ENCODE measurements around the gene RNGTT. TPM values are rescaled to one million over a fixed set of nuclear protein-coding genes. Genes with fewer than 3 reads are reported as not detected.
A peak's percentile ranks its signal among the peaks of the same experiment; 100 is the strongest.

The RNGTT gene
- total RNA-seq, 1 experiment from 2014 or later: 40.8 TPM

GRCh38 chr6:88655586-88655985, 307.8 kb downstream of the RNGTT start:
- H3K27ac ChIP-seq: no peak overlapping the region

GRCh38 chr6:88653936-88654335, 309.5 kb downstream of the RNGTT start:
- Histone ChIP-seq H3K27me3 (no peaks in the 10 kb centered on the region), H3K36me3 (no peaks in the 10 kb centered on the region), H3K4me1 (no peaks in the 10 kb centered on the region), H3K4me3 (no peak overlapping the region), H3K9me3 (replicated peaks) (0 out of 2 replicates have a peak, but pooled peaks cover 2% of the 10 kb centered on the region), H3K27ac (no peak overlapping the region)
- no peak for DNase-seq

More at GRCh38 chr6:88655586-88655985, 307.8 kb downstream of the RNGTT start:
- H3K4me3 ChIP-seq: no peak overlapping the region
- H3K9me3 ChIP-seq (replicated peaks): 0 out of 2 replicates have a peak, but pooled peaks cover 5% of the 10 kb centered on the region
- H3K27me3 ChIP-seq: no peaks in the 10 kb centered on the region
- no peak for DNase-seq
- H3K4me1 ChIP-seq: no peaks in the 10 kb centered on the region
- no peaks in the 10 kb centered on the region for H3K36me3 ChIP-seq

GRCh38 chr6:88651400-88651799, 312.0 kb downstream of the RNGTT start:
- H3K4me1 ChIP-seq: no peaks in the 10 kb centered on the region
- no peak for DNase-seq
- no peak overlapping the region for H3K27ac ChIP-seq
- H3K4me3 ChIP-seq: no peak overlapping the region
- no peaks in the 10 kb centered on the region for H3K27me3 ChIP-seq
- H3K9me3 ChIP-seq (replicated peaks): no peaks in the 10 kb centered on the region
- no peaks in the 10 kb centered on the region for H3K36me3 ChIP-seq

GRCh38 chr6:88650979-88651378, 312.4 kb downstream of the RNGTT start:
- H3K36me3 ChIP-seq: no peaks in the 10 kb centered on the region
- H3K27ac ChIP-seq: no peak overlapping the region
- H3K27me3 ChIP-seq: no peaks in the 10 kb centered on the region
- H3K4me1 ChIP-seq: no peaks in the 10 kb centered on the region
- no peaks in the 10 kb centered on the region for H3K9me3 ChIP-seq (replicated peaks)
- no peak overlapping the region for H3K4me3 ChIP-seq
- no peak for DNase-seq

- Histone ChIP-seq H3K9me3 (replicated peaks) (no peaks in the 10 kb centered on the region), H3K36me3 (no peaks in the 10 kb centered on the region), H3K27me3 (no peaks in the 10 kb centered on the region), H3K4me3 (no peak overlapping the region), H3K4me1 (no peaks in the 10 kb centered on the region), H3K27ac (no peak overlapping the region)
- DNase-seq: no peak
Measured at GRCh38 chr6:88650029-88650619, 313.3 kb downstream of the RNGTT start.

DNA sequence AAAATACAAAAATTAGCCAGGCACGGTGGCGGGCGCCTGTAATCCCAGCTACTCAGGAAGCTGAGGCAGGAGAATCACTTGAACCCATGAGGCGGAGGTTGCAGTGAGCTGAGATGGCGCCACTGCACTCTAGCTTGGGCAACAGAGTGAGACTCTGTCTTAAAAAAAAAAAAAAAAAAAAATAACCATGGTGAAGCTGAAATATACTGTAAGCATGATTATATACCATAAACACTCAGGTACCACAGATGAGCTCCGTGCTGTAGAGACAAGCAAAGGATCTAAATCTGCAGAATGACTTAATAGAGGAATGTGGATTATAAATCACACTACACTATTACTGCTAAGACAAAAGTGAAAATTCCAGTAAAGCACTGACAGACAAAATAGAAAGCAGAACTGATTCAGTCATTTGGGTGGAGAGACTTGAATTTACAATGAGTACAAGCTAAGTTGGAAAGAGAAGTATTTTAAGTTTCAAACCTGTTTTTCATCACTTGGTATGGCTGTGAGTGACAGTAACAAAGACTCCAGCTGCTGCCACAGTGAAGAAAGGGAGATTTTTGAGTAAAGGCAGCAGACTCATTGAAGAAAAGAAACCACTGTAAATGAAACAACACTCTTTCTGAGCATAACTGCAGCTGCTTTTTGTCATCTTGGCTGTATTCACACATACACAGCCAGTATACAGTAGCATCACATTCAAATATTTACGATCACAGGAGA, 322.1 kb downstream of the RNGTT start:
- no peaks in the 10 kb centered on the region for H3K27me3 ChIP-seq
- peak overlapping the region; percentile 72 for H3K27ac ChIP-seq

DNA sequence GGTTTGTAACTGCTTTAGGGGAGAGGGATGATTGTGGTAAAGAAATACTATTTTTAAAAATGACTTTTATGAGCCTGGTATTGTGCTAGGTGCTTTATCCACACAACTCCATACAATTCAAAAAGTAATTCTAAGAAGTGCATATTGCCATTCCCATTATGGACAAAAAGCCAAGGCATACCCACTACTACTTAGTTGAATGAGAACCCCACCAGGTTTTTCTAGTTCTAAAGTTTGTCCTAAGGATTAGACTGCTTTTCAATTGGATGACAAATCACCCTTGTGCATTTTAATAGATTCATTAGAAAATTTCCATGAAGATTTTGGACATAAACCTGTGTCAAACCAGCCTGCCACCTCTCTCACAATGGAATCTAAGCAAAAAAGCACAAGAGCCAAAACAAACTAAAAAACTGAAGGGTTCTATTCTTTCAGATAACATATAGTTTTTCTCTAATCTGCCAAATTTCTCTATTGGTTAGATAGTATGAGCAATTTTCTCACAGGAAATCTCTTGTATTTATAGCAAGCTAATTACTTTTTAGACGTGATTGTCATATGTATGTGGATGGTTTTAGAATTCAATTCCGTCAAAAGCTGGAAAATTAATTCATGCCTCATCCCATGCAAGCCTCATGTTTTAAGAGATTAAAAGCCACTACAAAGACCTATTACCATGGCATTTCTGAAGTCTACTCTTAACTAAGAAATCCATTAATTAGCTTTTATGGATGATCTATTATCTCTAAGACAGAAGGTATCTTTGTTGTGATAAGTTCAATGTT, 325.5 kb downstream of the RNGTT start:
- H3K27me3 ChIP-seq: no peaks in the 10 kb centered on the region
- no peak overlapping the region for H3K4me3 ChIP-seq
- H3K36me3 ChIP-seq: no peaks in the 10 kb centered on the region
- no peak overlapping the region for H3K27ac ChIP-seq
- H3K4me1 ChIP-seq: peaks cover 4% of the 10 kb centered on the region
- no peak for DNase-seq
- no peaks in the 10 kb centered on the region for H3K9me3 ChIP-seq (replicated peaks)

More for the DNA sequence above, 322.1 kb downstream of the RNGTT start:
- no peaks in the 10 kb centered on the region for H3K9me3 ChIP-seq (replicated peaks)
- H3K4me1 ChIP-seq: peaks cover 4% of the 10 kb centered on the region
- H3K36me3 ChIP-seq: no peaks in the 10 kb centered on the region
- 0 out of 2 replicates have a peak overlapping the region, but pooled peaks have one; percentile 2 for H3K4me3 ChIP-seq
- peak; percentile 47 to 79 for DNase-seq

DNA sequence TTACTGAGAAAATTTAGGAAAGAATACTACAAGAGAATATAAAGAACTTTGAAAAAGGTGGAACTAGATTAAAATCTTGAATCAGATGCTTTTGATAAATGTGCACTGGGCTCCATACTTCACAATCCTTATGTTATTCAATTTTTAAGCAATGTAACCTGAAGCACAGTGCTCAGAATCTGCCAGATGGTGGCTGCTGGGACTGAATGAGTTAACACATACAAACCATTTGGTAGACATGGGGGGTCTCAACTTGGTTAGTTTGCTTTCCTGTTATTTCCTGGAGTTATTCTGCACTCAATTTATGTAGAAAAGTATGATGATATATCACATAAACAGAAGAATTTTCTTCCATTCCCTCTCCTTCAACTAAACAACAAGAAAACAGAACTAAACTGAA, 326.5 kb downstream of the RNGTT start:
- Histone ChIP-seq H3K4me1 (peaks cover 4% of the 10 kb centered on the region; the same call in 1 of the 2 replicates), H3K27me3 (no peaks in the 10 kb centered on the region), H3K36me3 (no peaks in the 10 kb centered on the region), H3K4me3 (no peak overlapping the region), H3K27ac (no peak overlapping the region), H3K9me3 (replicated peaks) (no peaks in the 10 kb centered on the region)
- DNase-seq: no peak

DNA sequence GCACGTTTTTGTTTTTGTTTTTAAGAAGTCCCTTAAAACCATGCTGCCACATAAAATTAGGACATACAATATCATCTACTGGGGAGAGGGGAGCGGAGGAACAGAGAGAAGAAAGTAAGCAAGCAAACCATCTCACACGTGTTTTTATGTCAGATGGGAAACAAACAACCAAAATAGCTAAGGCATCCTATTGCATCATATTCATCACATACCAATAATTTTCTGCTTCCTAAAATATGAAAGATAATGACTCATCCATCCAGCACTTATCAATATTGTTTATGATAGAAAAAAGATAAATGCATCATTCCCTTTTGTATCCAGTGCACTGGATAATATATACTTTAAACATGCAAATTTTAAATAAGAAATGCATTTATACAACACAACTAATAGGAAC, 329.6 kb downstream of the RNGTT start:
- Histone ChIP-seq H3K27me3 (no peaks in the 10 kb centered on the region), H3K27ac (no peak overlapping the region), H3K4me1 (no peaks in the 10 kb centered on the region), H3K4me3 (no peak overlapping the region), H3K9me3 (replicated peaks) (no peaks in the 10 kb centered on the region), H3K36me3 (no peaks in the 10 kb centered on the region)
- DNase-seq: no peak

DNA sequence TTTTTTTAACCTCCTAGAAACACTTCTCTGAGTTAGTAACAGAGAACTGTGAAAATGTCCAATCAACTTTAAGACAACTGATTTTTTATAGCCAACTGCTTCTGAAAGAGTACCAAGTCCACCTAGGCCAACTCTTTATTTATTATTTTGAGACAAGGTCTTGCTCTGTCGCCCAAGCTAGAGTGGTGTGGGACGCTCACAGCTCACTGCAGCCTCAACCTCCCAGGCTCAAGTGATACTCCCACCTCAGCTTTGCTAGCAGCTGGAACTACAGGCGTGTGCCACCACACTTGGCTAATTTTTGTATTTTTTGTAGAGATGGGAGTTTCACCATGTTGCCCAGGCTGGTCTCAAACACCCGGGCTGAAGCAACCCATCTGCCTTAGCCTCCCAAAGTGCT, 331.6 kb downstream of the RNGTT start:
- H3K4me1 ChIP-seq: no peaks in the 10 kb centered on the region
- H3K9me3 ChIP-seq (replicated peaks): no peaks in the 10 kb centered on the region
- H3K4me3 ChIP-seq: no peak overlapping the region
- no peak overlapping the region for H3K27ac ChIP-seq
- H3K36me3 ChIP-seq: no peaks in the 10 kb centered on the region
- DNase-seq: no peak
- H3K27me3 ChIP-seq: no peaks in the 10 kb centered on the region

DNA sequence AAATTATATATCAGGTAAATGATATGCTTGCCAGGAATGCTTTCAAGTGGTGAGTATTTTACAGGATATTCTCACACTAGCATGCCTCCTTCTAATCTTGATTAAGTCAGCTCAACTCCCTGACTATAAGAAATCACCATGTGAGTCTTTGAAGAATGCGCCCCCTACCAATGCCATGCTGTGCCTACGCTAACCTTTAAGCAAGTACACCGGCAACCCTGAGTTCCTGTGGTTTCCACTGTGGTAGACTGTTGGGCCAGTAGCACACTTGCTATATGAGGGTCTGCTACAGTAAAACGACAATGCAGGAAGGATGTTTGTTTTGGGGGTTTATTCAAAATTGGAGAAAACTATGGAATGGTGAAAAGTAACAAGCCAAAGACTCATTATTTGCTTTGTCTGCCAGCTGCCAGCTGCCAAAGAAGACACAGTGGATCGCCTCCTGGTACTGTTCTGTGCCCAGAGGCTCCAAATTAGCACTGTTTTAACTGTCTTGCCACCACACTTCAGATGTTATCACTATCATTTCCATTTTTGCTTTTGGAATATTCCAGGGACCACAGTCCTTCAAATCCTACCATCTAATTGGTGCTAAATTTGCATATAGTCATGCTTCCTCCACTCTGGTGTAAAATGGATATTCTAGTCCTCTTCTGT, 333.5 kb downstream of the RNGTT start:
- H3K9me3 ChIP-seq (replicated peaks): no peaks in the 10 kb centered on the region
- peak in 1 of 2 experiments; percentile 6 for DNase-seq

DNA sequence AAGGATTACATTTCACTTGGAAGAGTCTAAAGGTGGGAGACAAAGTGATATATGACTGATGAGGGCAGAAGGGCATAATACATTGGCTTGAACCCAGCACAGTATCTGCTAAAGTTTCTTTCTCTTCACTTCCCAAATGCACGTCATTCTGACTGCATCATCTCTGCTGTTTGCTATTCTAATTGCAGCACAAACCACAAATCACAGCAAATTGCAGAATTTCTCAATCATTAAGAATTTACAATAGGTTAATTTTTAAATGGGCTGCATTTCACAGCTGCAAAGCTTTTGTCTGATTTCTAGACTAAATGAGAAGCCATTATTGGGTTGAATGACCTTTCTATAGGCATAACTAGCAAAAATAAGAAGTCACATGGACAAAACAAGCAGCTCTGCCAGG, 337.0 kb downstream of the RNGTT start:
- H3K4me1 ChIP-seq: no peaks in the 10 kb centered on the region
- no peak overlapping the region for H3K4me3 ChIP-seq
- H3K27ac ChIP-seq: no peak overlapping the region
- no peak for DNase-seq
- no peaks in the 10 kb centered on the region for H3K27me3 ChIP-seq
- H3K9me3 ChIP-seq (replicated peaks): no peaks in the 10 kb centered on the region
- H3K36me3 ChIP-seq: no peaks in the 10 kb centered on the region

More for the DNA sequence above, 333.5 kb downstream of the RNGTT start:
- no peaks in the 10 kb centered on the region for H3K4me1 ChIP-seq
- no peak overlapping the region for H3K4me3 ChIP-seq
- H3K27me3 ChIP-seq: no peaks in the 10 kb centered on the region
- H3K27ac ChIP-seq: no peak overlapping the region
- H3K36me3 ChIP-seq: no peaks in the 10 kb centered on the region

GRCh38 chr6:88623531-88623930, 339.9 kb downstream of the RNGTT start:
- H3K36me3 ChIP-seq: no peaks in the 10 kb centered on the region
- no peaks in the 10 kb centered on the region for H3K4me1 ChIP-seq
- no peaks in the 10 kb centered on the region for H3K27me3 ChIP-seq
- no peak overlapping the region for H3K4me3 ChIP-seq
- H3K27ac ChIP-seq: no peak overlapping the region
- no peak for DNase-seq
- H3K9me3 ChIP-seq (replicated peaks): no peaks in the 10 kb centered on the region

DNA sequence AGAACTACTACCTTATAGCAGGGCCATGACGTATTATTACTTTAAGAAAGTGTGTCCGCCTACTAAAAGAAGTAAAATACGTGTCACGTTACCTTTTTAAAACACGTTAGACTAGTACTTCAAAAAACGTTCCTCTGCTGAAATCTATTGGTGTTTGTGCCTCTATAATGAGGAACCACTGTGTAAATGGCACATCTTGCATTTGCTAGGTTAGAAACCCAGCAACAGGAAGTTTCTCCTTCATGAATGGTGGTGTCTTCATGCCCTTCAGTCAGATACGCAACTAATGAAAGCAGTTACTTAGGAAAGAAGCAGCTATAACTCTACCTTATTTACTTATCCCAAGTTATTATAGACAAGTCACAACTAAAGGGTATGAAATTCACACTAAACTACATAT, 343.5 kb downstream of the RNGTT start:
- Histone ChIP-seq H3K4me3 (no peak overlapping the region), H3K27me3 (no peaks in the 10 kb centered on the region), H3K27ac (no peak overlapping the region), H3K9me3 (replicated peaks) (no peaks in the 10 kb centered on the region), H3K4me1 (no peaks in the 10 kb centered on the region), H3K36me3 (no peaks in the 10 kb centered on the region)
- no peak for DNase-seq

GRCh38 chr6:88616380-88616779, 347.0 kb downstream of the RNGTT start:
- no peak for DNase-seq
- no peaks in the 10 kb centered on the region for H3K9me3 ChIP-seq (replicated peaks)

More at GRCh38 chr6:88616380-88616779, 347.0 kb downstream of the RNGTT start:
- Histone ChIP-seq H3K27me3 (no peaks in the 10 kb centered on the region), H3K36me3 (peaks cover 5% of the 10 kb centered on the region; the same call in 1 of the 2 replicates), H3K27ac (no peak overlapping the region), H3K4me1 (no peaks in the 10 kb centered on the region), H3K4me3 (no peak overlapping the region)
